Measurements from ENCODE around the gene MPND. TPM values are rescaled to one million over a fixed set of nuclear protein-coding genes. Genes with fewer than 3 reads are reported as not detected.
"Not testable (repeated sequence)": the region's sequence is repeated elsewhere in the genome, so short reads cannot be mapped to it uniquely, and the experiment has no call there.

The MPND gene
- total RNA-seq, 1 experiment from 2014 or later: 7.2 TPM

GRCh38 chr19:4347521-4347920 lies 4.2 kb downstream of the MPND start:
- H3K27ac Mint-ChIP-seq (ENCODE audit: low read depth, unreplicated experiment): no peak overlapping the region
- H3K4me3 Mint-ChIP-seq (ENCODE audit: unreplicated experiment): no peak overlapping the region
- TF ChIP-seq, protein P1, sequence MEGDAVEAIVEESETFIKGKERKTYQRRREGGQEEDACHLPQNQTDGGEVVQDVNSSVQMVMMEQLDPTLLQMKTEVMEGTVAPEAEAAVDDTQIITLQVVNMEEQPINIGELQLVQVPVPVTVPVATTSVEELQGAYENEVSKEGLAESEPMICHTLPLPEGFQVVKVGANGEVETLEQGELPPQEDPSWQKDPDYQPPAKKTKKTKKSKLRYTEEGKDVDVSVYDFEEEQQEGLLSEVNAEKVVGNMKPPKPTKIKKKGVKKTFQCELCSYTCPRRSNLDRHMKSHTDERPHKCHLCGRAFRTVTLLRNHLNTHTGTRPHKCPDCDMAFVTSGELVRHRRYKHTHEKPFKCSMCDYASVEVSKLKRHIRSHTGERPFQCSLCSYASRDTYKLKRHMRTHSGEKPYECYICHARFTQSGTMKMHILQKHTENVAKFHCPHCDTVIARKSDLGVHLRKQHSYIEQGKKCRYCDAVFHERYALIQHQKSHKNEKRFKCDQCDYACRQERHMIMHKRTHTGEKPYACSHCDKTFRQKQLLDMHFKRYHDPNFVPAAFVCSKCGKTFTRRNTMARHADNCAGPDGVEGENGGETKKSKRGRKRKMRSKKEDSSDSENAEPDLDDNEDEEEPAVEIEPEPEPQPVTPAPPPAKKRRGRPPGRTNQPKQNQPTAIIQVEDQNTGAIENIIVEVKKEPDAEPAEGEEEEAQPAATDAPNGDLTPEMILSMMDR (IDR thresholded peaks at IDR 0.05; ENCODE audit: unreplicated experiment): no peak
- ChIA-PET POLR2A (interaction anchor here (0.6 to 0.8 kb wide), 2 partner anchors 61 to 101 kb away, joined by 3 to 5 read pairs; partner anchors contain the start of gene YJU2), CTCF (no interaction called here)
- H3K9me3 Mint-ChIP-seq (ENCODE audit: unreplicated experiment): no peaks in the 10 kb centered on the region
- DNase-seq (ENCODE audit: unreplicated experiment): no peak
- intact Hi-C loops (cut with micrococcal nuclease): no loop called here
- H3K27me3 Mint-ChIP-seq (ENCODE audit: insufficient read depth, unreplicated experiment): no peaks in the 10 kb centered on the region
- BruUV-seq (replicated peaks): no TSS peak
- H3K36me3 Mint-ChIP-seq (ENCODE audit: insufficient read depth, unreplicated experiment): peaks cover 38% of the 10 kb centered on the region
- no peaks in the 10 kb centered on the region for H3K4me1 Mint-ChIP-seq (ENCODE audit: insufficient read depth, unreplicated experiment)

DNA sequence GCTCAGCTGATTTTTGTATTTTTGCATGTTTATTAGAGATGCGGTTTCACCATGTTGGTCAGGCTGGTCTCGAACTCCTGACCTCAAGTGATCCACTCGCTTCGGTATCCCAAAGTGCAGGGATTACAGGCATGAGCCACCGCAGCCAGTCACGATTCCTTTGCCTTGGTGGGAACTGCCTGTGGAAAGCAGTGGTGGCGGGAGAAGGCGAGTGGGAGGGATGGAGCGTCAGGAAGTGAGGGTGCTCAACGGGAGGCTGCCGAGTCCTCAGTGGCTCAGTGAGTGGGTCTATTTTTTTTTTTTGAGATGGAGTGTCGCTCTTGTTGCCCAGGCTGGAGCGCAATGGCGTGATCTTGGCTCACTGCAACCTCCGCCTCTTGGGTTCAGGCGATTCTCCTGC lies 5.9 kb downstream of the MPND start:
- CTCF ChIA-PET: interaction anchor here (0.7 to 1.0 kb wide), 2 partner anchors 19 to 116 kb away, joined by 3 read pairs; no protein-coding TSS in a partner anchor
- H3K27ac Mint-ChIP-seq (ENCODE audit: low read depth, unreplicated experiment); POLR2A ChIA-PET; H3K4me1 Mint-ChIP-seq (ENCODE audit: insufficient read depth, unreplicated experiment); H3K27me3 Mint-ChIP-seq (ENCODE audit: insufficient read depth, unreplicated experiment); intact Hi-C loops (cut with micrococcal nuclease); H3K4me3 Mint-ChIP-seq (ENCODE audit: unreplicated experiment); BruUV-seq (replicated peaks); DNase-seq (ENCODE audit: unreplicated experiment); H3K9me3 Mint-ChIP-seq (ENCODE audit: unreplicated experiment): not testable (repeated sequence)
- H3K36me3 Mint-ChIP-seq (ENCODE audit: insufficient read depth, unreplicated experiment): peaks cover 38% of the 10 kb centered on the region

DNA sequence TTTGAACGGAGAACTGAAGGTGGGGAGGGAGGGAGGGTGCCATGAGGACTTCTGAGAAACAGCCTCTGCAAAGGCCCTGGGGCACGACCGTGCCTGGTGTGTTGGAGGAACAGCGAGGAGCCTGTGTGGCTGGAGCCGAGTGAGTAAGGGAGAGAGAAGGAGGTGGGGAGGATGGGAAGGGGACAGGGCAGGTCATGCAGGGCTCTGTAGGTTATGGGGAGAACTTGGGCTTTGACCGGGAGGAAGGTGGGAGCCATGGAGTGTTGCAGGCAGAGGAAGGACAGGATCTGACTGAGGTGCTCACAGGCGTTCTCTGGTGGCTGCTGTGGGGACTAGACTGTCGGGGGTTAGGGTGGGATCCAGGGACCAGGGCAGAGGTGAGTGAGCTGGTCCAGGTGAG lies 6.7 kb downstream of the MPND start:
- no TSS peak for BruUV-seq (replicated peaks)
- no peaks in the 10 kb centered on the region for H3K9me3 Mint-ChIP-seq (ENCODE audit: unreplicated experiment)
- TF ChIP-seq, protein P1 (IDR thresholded peaks at IDR 0.05; ENCODE audit: unreplicated experiment): no peak
- no peak overlapping the region for H3K4me3 Mint-ChIP-seq (ENCODE audit: unreplicated experiment)
- CTCF ChIA-PET: interaction anchor here (0.9 kb wide), 1 partner anchor 83 kb away, joined by 3 read pairs; no protein-coding TSS in a partner anchor
- no peak overlapping the region for H3K27ac Mint-ChIP-seq (ENCODE audit: low read depth, unreplicated experiment)
- no peak for DNase-seq (ENCODE audit: unreplicated experiment)
- no peaks in the 10 kb centered on the region for H3K4me1 Mint-ChIP-seq (ENCODE audit: insufficient read depth, unreplicated experiment)
- intact Hi-C loops (cut with micrococcal nuclease): no loop called here
- POLR2A ChIA-PET: no interaction called here
- H3K36me3 Mint-ChIP-seq (ENCODE audit: insufficient read depth, unreplicated experiment): peaks cover 38% of the 10 kb centered on the region
- no peaks in the 10 kb centered on the region for H3K27me3 Mint-ChIP-seq (ENCODE audit: insufficient read depth, unreplicated experiment)

- DNase-seq (ENCODE audit: unreplicated experiment): no peak
- TF ChIP-seq, protein P1 (IDR thresholded peaks at IDR 0.05; ENCODE audit: unreplicated experiment): no peak
- Mint-ChIP-seq H3K36me3 (ENCODE audit: insufficient read depth, unreplicated experiment) (peaks cover 37% of the 10 kb centered on the region), H3K9me3 (ENCODE audit: unreplicated experiment) (no peaks in the 10 kb centered on the region), H3K4me1 (ENCODE audit: insufficient read depth, unreplicated experiment) (no peaks in the 10 kb centered on the region), H3K4me3 (ENCODE audit: unreplicated experiment) (no peak overlapping the region), H3K27ac (ENCODE audit: low read depth, unreplicated experiment) (no peak overlapping the region), H3K27me3 (ENCODE audit: insufficient read depth, unreplicated experiment) (no peaks in the 10 kb centered on the region)
- BruUV-seq (replicated peaks): no TSS peak
- ChIA-PET CTCF (interaction anchor here (0.9 kb wide), 1 partner anchor 84 kb away, joined by 3 read pairs; no protein-coding TSS in a partner anchor), POLR2A (no interaction called here)
- intact Hi-C loops (cut with micrococcal nuclease): no loop called here
Measured at GRCh38 chr19:4350726-4351125, 7.4 kb downstream of the MPND start.
